Measurements from ENCODE around the gene SSX2IP. TPM values are rescaled to one million over a fixed set of nuclear protein-coding genes. Genes with fewer than 3 reads are reported as not detected.

The SSX2IP gene
- total RNA-seq, 2 experiments from 2014 or later, result 5.5 to 6.0 TPM

- ATAC-seq (ENCODE audit: poor library complexity) (peak; percentile 57), DNase-seq (peak in 2 of 14 experiments; percentile 20 to 38)
- intact Hi-C loops (cut with DNase I, micrococcal nuclease), result no loop called here
- H3K27me3 Mint-ChIP-seq, result peaks cover 4% of the 10 kb centered on the region
- ChIA-PET CTCF (no interaction called here), POLR2A (interaction anchor here (2.1 kb wide), 1 partner anchor 37 kb away, joined by 7 read pairs; the partner anchor contains the start of gene CTBS)
- peaks cover 6% of the 10 kb centered on the region for H3K9me3 Mint-ChIP-seq
- Histone ChIP-seq H3K36me3 (ENCODE audit: insufficient read depth, low read length) (no peaks in the 10 kb centered on the region), H3K9me3 (ENCODE audit: control insufficient read depth in 1 of 2, insufficient read depth in 1 of 2, low read length in 2 of 2) (peaks cover 0 to 7% of the 10 kb centered on the region in 2 experiments), H3K27ac (ENCODE audit: low read depth in 1 of 2, low read length in 2 of 2) (no peak overlapping the region), H3K27me3 (ENCODE audit: control insufficient read depth in 1 of 2, insufficient read depth in 2 of 2, low read length in 2 of 2) (no peaks in the 10 kb centered on the region), H3K4me3 (ENCODE audit: low read length) (no peak overlapping the region), H3K4me1 (ENCODE audit: insufficient read depth, low read length) (no peaks in the 10 kb centered on the region)
- H3K27ac Mint-ChIP-seq, result peak overlapping the region; percentile 86
- TF ChIP-seq CTCF (IDR thresholded peaks at IDR 0.05), result no peak
- peaks cover 8% of the 10 kb centered on the region for H3K4me1 Mint-ChIP-seq (ENCODE audit: low read depth)
- H3K36me3 Mint-ChIP-seq (ENCODE audit: low read depth), result peaks cover under 1% of the 10 kb centered on the region
- peak overlapping the region; percentile 62 for H3K4me3 Mint-ChIP-seq
Measured at GRCh38 chr1:84611796-84612195, 78.5 kb downstream of the SSX2IP start.

- H3K4me1 ChIP-seq (ENCODE audit: insufficient read depth, low read length), result no peaks in the 10 kb centered on the region
- Mint-ChIP-seq H3K27me3 (peaks cover 4% of the 10 kb centered on the region), H3K4me3 (no peak overlapping the region), H3K9me3 (peaks cover 8% of the 10 kb centered on the region), H3K4me1 (ENCODE audit: low read depth) (peaks cover 8% of the 10 kb centered on the region), H3K36me3 (ENCODE audit: low read depth) (peaks cover 4% of the 10 kb centered on the region), H3K27ac (peak overlapping the region; percentile 86)
- no peaks in the 10 kb centered on the region for H3K27me3 ChIP-seq (ENCODE audit: control insufficient read depth in 1 of 2, insufficient read depth in 2 of 2, low read length in 2 of 2)
- TF ChIP-seq CTCF (IDR thresholded peaks at IDR 0.05), result no peak
- H3K9me3 ChIP-seq (ENCODE audit: control insufficient read depth in 1 of 2, insufficient read depth in 1 of 2, low read length in 2 of 2), result peaks cover 7% of the 10 kb centered on the region in 2 experiments
- ChIA-PET POLR2A (interaction anchor here (2.1 kb wide), 1 partner anchor 37 kb away, joined by 7 read pairs; the partner anchor contains the start of gene CTBS), CTCF (no interaction called here)
- no peak for DNase-seq
- ATAC-seq (ENCODE audit: poor library complexity), result no peak
- H3K4me3 ChIP-seq (ENCODE audit: low read length), result no peak overlapping the region
- H3K36me3 ChIP-seq (ENCODE audit: insufficient read depth, low read length), result no peaks in the 10 kb centered on the region
- intact Hi-C loops (cut with DNase I, micrococcal nuclease), result no loop called here
- no peak overlapping the region for H3K27ac ChIP-seq (ENCODE audit: low read depth in 1 of 2, low read length in 2 of 2)
Measured at GRCh38 chr1:84611091-84611490, 79.2 kb downstream of the SSX2IP start.

GRCh38 chr1:84606977-84607376 is 83.3 kb downstream of the SSX2IP start:
- POLR2A ChIA-PET, result interaction anchor here (0.6 kb wide), 1 partner anchor 108 kb away, joined by 3 read pairs; no protein-coding TSS in a partner anchor
- H3K4me1 Mint-ChIP-seq (ENCODE audit: low read depth), result peaks cover 8% of the 10 kb centered on the region

More at GRCh38 chr1:84606977-84607376, 83.3 kb downstream of the SSX2IP start:
- TF ChIP-seq CTCF (IDR thresholded peaks at IDR 0.05), result no peak
- DNase-seq (no peak), ATAC-seq (ENCODE audit: poor library complexity) (no peak)
- Mint-ChIP-seq H3K27ac (no peak overlapping the region), H3K27me3 (peaks cover 4% of the 10 kb centered on the region), H3K4me3 (no peak overlapping the region), H3K36me3 (ENCODE audit: low read depth) (peaks cover 4% of the 10 kb centered on the region), H3K9me3 (peaks cover 15% of the 10 kb centered on the region)
- CTCF ChIA-PET, result interaction anchor here (2.8 kb wide), 1 partner anchor 14 kb away, joined by 7 read pairs; no protein-coding TSS in a partner anchor
- Histone ChIP-seq H3K4me1 (ENCODE audit: insufficient read depth, low read length) (no peaks in the 10 kb centered on the region), H3K4me3 (ENCODE audit: low read length) (no peak overlapping the region), H3K27me3 (ENCODE audit: control insufficient read depth in 1 of 2, insufficient read depth in 2 of 2, low read length in 2 of 2) (no peaks in the 10 kb centered on the region), H3K36me3 (ENCODE audit: insufficient read depth, low read length) (no peaks in the 10 kb centered on the region), H3K9me3 (ENCODE audit: control insufficient read depth in 1 of 2, insufficient read depth in 1 of 2, low read length in 2 of 2) (peaks cover 18 to 29% of the 10 kb centered on the region in 2 experiments), H3K27ac (ENCODE audit: low read depth in 1 of 2, low read length in 2 of 2) (no peak overlapping the region)
- intact Hi-C loops (cut with DNase I, micrococcal nuclease), result no loop called here
